Peyer's patch (tissue), 4 donors: ENCODE data around the gene MAN1A1.

Experiments used
- POLR2A ChIP-seq, 2 donors: fragments of 450-650 bp; IDR thresholded peaks; one replicate each; pipeline ENCODE4 v1.5.1; 2017; ENCODE audit warnings: antibody characterized with exemption in 2 of 2, mild to moderate bottlenecking in 2 of 2, moderate library complexity in 2 of 2
- TF ChIP-seq, protein P1 (sequence below), 6 experiments: fragments of 450-650 bp in 4 of 6; fragments of 200-600 bp in 2 of 6; sonication (generic) in 1 of 6; IDR thresholded peaks; one replicate each; pipeline ENCODE4 v1.5.1; 2017 to 2019; ENCODE audit warnings: antibody characterized with exemption in 6 of 6, mild to moderate bottlenecking in 3 of 6, moderate library complexity in 1 of 6

DNA sequence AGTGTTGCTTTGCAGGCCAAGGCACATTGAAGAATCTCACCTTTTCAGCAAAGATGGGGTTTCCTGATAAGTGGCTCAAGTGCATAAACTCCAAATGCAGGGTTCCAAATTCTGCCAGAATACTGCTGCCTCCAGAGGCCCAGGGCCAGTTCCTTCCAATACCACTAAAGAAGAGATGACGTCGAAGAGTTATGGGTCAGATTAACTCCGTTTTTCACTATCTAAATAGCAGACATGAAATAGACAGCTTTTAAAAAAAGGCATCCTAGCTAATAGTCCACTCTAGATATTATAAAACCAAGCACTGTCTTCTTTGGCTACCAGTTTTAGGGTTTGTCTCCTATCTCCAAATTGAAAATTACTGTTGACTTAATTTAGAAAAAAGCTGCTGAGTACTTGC is 144.8 kb downstream of the MAN1A1 start:
- TF ChIP-seq, protein P1, sequence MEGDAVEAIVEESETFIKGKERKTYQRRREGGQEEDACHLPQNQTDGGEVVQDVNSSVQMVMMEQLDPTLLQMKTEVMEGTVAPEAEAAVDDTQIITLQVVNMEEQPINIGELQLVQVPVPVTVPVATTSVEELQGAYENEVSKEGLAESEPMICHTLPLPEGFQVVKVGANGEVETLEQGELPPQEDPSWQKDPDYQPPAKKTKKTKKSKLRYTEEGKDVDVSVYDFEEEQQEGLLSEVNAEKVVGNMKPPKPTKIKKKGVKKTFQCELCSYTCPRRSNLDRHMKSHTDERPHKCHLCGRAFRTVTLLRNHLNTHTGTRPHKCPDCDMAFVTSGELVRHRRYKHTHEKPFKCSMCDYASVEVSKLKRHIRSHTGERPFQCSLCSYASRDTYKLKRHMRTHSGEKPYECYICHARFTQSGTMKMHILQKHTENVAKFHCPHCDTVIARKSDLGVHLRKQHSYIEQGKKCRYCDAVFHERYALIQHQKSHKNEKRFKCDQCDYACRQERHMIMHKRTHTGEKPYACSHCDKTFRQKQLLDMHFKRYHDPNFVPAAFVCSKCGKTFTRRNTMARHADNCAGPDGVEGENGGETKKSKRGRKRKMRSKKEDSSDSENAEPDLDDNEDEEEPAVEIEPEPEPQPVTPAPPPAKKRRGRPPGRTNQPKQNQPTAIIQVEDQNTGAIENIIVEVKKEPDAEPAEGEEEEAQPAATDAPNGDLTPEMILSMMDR (IDR thresholded peaks at IDR 0.05), result no peak
- no peak for TF ChIP-seq POLR2A (IDR thresholded peaks at IDR 0.05)
